Mesenchymal stem cell (in vitro differentiated cells and primary cell): ENCODE results near the gene SLC25A25.
"Not testable (repeated sequence)": the region's sequence is repeated elsewhere in the genome, so short reads cannot be mapped to it uniquely, and the experiment has no call there.

ENCODE experiments used
- DNase-seq: peaks from one replicate; pipeline ENCODE4 v3.0.0-alpha.2; 2013
- H2AFZ ChIP-seq: one replicate; pipeline ENCODE4 v1.6.1; 2013; ENCODE audit warnings: low read depth, mild to moderate bottlenecking, control low read depth, inconsistent platforms, low read length, moderate library complexity
- H2AK5ac ChIP-seq: 2 replicates; pipeline ENCODE4 v1.6.1; 2013; ENCODE audit warnings: low read length, moderate library complexity, mild to moderate bottlenecking, inconsistent platforms; ENCODE audit not compliant: severe bottlenecking
- H2BK120ac ChIP-seq: one replicate; pipeline ENCODE4 v1.6.1; 2013; ENCODE audit warnings: low read depth, mild to moderate bottlenecking, inconsistent platforms, low read length, moderate library complexity
- H2BK12ac ChIP-seq, 2 experiments: one replicate each; pipeline ENCODE4 v1.6.1; 2013; ENCODE audit warnings: inconsistent platforms in 2 of 2, low read length in 2 of 2, mild to moderate bottlenecking in 2 of 2, moderate library complexity in 2 of 2, control low read depth in 1 of 2
- H2BK15ac ChIP-seq: one replicate; pipeline ENCODE4 v1.6.1; 2013; ENCODE audit warnings: mild to moderate bottlenecking, low read depth, inconsistent platforms; ENCODE audit not compliant: poor library complexity, severe bottlenecking
- H2BK5ac ChIP-seq: 2 replicates; pipeline ENCODE4 v1.6.1; 2013; ENCODE audit warnings: low read depth, mild to moderate bottlenecking, low read length, control low read depth, inconsistent platforms; ENCODE audit not compliant: poor library complexity, severe bottlenecking
- H3K14ac ChIP-seq, 2 experiments: one replicate each; pipeline ENCODE4 v1.6.1; 2013; ENCODE audit warnings: inconsistent platforms in 2 of 2, low read length in 2 of 2, control low read depth in 1 of 2, mild to moderate bottlenecking in 1 of 2, moderate library complexity in 1 of 2
- H3K18ac ChIP-seq, 2 experiments: one replicate each; pipeline ENCODE4 v1.6.1; 2013; ENCODE audit warnings: inconsistent platforms in 2 of 2, low read length in 2 of 2, control low read depth in 1 of 2, low read depth in 1 of 2, mild to moderate bottlenecking in 1 of 2
- H3K23ac ChIP-seq, 2 experiments: one replicate each; pipeline ENCODE4 v1.6.1; 2013; ENCODE audit warnings: inconsistent platforms in 2 of 2, low read length in 2 of 2, mild to moderate bottlenecking in 2 of 2, moderate library complexity in 2 of 2, control low read depth in 1 of 2
- H3K27ac ChIP-seq: 2 replicates; pipeline ENCODE4 v1.5.1; 2013; ENCODE audit warnings: mild to moderate bottlenecking, moderate library complexity, low read length, control low read depth, inconsistent platforms; ENCODE audit not compliant: poor library complexity, severe bottlenecking
- H3K27me3 ChIP-seq, 2 experiments: 2 replicates each; pipeline versions ENCODE4 v1.6.1 to v1.7.0; 2013; ENCODE audit warnings: low read length in 2 of 2, mild to moderate bottlenecking in 2 of 2, moderate library complexity in 2 of 2, control low read depth in 1 of 2, inconsistent platforms in 1 of 2; ENCODE audit not compliant: control insufficient read depth in 1 of 2, insufficient read depth in 1 of 2
- H3K36me3 ChIP-seq, 2 experiments: 2 replicates each; pipeline versions ENCODE4 v1.6.1 to v1.7.0; 2013; ENCODE audit warnings: low read length in 2 of 2, control low read depth in 1 of 2, inconsistent platforms in 1 of 2, low read depth in 1 of 2, mild to moderate bottlenecking in 1 of 2; ENCODE audit not compliant: insufficient read depth in 2 of 2, control insufficient read depth in 1 of 2
- H3K4ac ChIP-seq, 2 experiments: one replicate each; pipeline ENCODE4 v1.6.1; 2013; ENCODE audit warnings: inconsistent platforms in 2 of 2, low read length in 2 of 2, mild to moderate bottlenecking in 2 of 2, moderate library complexity in 2 of 2, control low read depth in 1 of 2, low read depth in 1 of 2
- H3K4me1 ChIP-seq: 2 replicates; pipeline ENCODE4 v1.6.1; 2013; ENCODE audit warnings: low read depth, low read length, control low read depth; ENCODE audit not compliant: control insufficient read depth, insufficient read depth
- H3K4me2 ChIP-seq: 2 replicates; pipeline ENCODE4 v1.6.1; 2013; ENCODE audit warnings: low read length, mild to moderate bottlenecking, inconsistent platforms; ENCODE audit not compliant: poor library complexity, severe bottlenecking
- H3K4me3 ChIP-seq, 2 experiments: 2 replicates each; pipeline versions ENCODE4 v1.5.1 to v1.7.0; 2013; ENCODE audit warnings: low read length in 2 of 2, mild to moderate bottlenecking in 2 of 2, control low read depth in 1 of 2, low read depth in 1 of 2; ENCODE audit not compliant: insufficient read depth in 1 of 2
- H3K79me1 ChIP-seq: replicated peaks from 2 replicates; pipeline ENCODE4 v1.6.1; 2013; ENCODE audit warnings: mild to moderate bottlenecking, control low read depth, low read length, inconsistent platforms; ENCODE audit not compliant: poor library complexity, severe bottlenecking
- H3K9ac ChIP-seq: 2 replicates; pipeline ENCODE4 v1.7.0; 2013; ENCODE audit warnings: mild to moderate bottlenecking, low read length, moderate library complexity
- H3K9me3 ChIP-seq: 2 replicates; pipeline ENCODE4 v1.7.0; 2013; ENCODE audit warnings: mild to moderate bottlenecking, low read length; ENCODE audit not compliant: control insufficient read depth
- H4K8ac ChIP-seq: one replicate; pipeline ENCODE4 v1.6.1; 2013; ENCODE audit warnings: inconsistent platforms, mild to moderate bottlenecking, low read length, moderate library complexity
- H4K91ac ChIP-seq: one replicate; pipeline ENCODE4 v1.6.1; 2013; ENCODE audit warnings: mild to moderate bottlenecking, low read length, inconsistent platforms
- WGBS: methylation state at CpG from one replicate; pipeline ENCODE4 v1.1.7; 2013; ENCODE audit warnings: mixed read lengths; 5-methylcytosine and 5-hydroxymethylcytosine counted together

The SLC25A25 gene

GRCh38 chr9:128130651-128131050 is 62.6 kb downstream of the SLC25A25 start:
- not testable (repeated sequence) for DNase-seq, H3K9me3 ChIP-seq, H2BK120ac ChIP-seq, H3K27ac ChIP-seq, H3K4ac ChIP-seq, H3K4me2 ChIP-seq, H2BK12ac ChIP-seq, H4K91ac ChIP-seq, H4K8ac ChIP-seq, H3K23ac ChIP-seq, H3K4me3 ChIP-seq, H3K36me3 ChIP-seq, H3K27me3 ChIP-seq, H3K9ac ChIP-seq, H3K79me1 ChIP-seq, H2BK5ac ChIP-seq, H3K14ac ChIP-seq, H3K18ac ChIP-seq, H2AFZ ChIP-seq
- Histone ChIP-seq H2AK5ac (peak overlapping the region; percentile 67), H2BK15ac (peak overlapping the region; percentile 12), H3K4me1 (peaks cover 37% of the 10 kb centered on the region)
- 68% methylated on average over 7 of the region's 7 CpGs for WGBS

- Histone ChIP-seq H3K27ac (peak overlapping the region; percentile 93), H3K4me1 (peaks cover 34% of the 10 kb centered on the region), H2AK5ac (peak overlapping the region; percentile 78)
- H3K23ac ChIP-seq, DNase-seq, H2BK120ac ChIP-seq, H3K9me3 ChIP-seq, H3K36me3 ChIP-seq, H2BK12ac ChIP-seq, H2AFZ ChIP-seq, H3K18ac ChIP-seq, H4K91ac ChIP-seq, H2BK5ac ChIP-seq, H3K4me3 ChIP-seq, H3K14ac ChIP-seq, H2BK15ac ChIP-seq, H3K9ac ChIP-seq, H3K4me2 ChIP-seq, H3K4ac ChIP-seq, H4K8ac ChIP-seq, H3K79me1 ChIP-seq, H3K27me3 ChIP-seq: not testable (repeated sequence)
- WGBS: 81% methylated on average over 8 of the region's 8 CpGs
Measured at GRCh38 chr9:128131346-128131745, 63.3 kb downstream of the SLC25A25 start.

GRCh38 chr9:128132139-128132538 is 64.1 kb downstream of the SLC25A25 start:
- H3K9ac ChIP-seq, H2BK15ac ChIP-seq, H2AK5ac ChIP-seq, H3K18ac ChIP-seq, H2BK120ac ChIP-seq, H3K4ac ChIP-seq, H3K9me3 ChIP-seq, H3K36me3 ChIP-seq, H4K91ac ChIP-seq, H2BK5ac ChIP-seq, H3K27me3 ChIP-seq, H3K23ac ChIP-seq, DNase-seq, H3K79me1 ChIP-seq, H4K8ac ChIP-seq, H3K4me3 ChIP-seq, H2BK12ac ChIP-seq, H3K14ac ChIP-seq, H2AFZ ChIP-seq: not testable (repeated sequence)
- Histone ChIP-seq H3K4me1 (peaks cover 36% of the 10 kb centered on the region), H3K4me2 (peak overlapping the region; percentile 27), H3K27ac (peak overlapping the region; percentile 93)
- whole genome bisulfite sequencing: 45% methylated on average over 7 of the region's 8 CpGs

- peak overlapping the region in 1 of 2 experiments; percentile 88 for H3K14ac ChIP-seq
- H3K27ac ChIP-seq, DNase-seq, H3K4me2 ChIP-seq, H2AFZ ChIP-seq, H3K4ac ChIP-seq, H3K36me3 ChIP-seq, H3K9me3 ChIP-seq, H2BK5ac ChIP-seq, H4K8ac ChIP-seq, H3K18ac ChIP-seq, H3K4me3 ChIP-seq, H2BK12ac ChIP-seq, H3K79me1 ChIP-seq, H3K23ac ChIP-seq, H3K9ac ChIP-seq, H2BK15ac ChIP-seq: not testable (repeated sequence)
- WGBS: 81% methylated on average over 8 of the region's 8 CpGs
- peaks cover 38% of the 10 kb centered on the region for H3K4me1 ChIP-seq
- H3K27me3 ChIP-seq: peaks cover 0 to 18% of the 10 kb centered on the region in 2 experiments
- H2AK5ac ChIP-seq: peak overlapping the region; percentile 89
- H2BK120ac ChIP-seq: peak overlapping the region; percentile 19
- H4K91ac ChIP-seq: peak overlapping the region; percentile 15
Measured at GRCh38 chr9:128135561-128135960, 67.5 kb downstream of the SLC25A25 start.
